SU-DHL-6 (cell line): ENCODE results near the gene MPZL1.

Source experiments
- H2AFZ ChIP-seq: fragments of 200-600 bp; sonication (generic); 2 replicates; pipeline ENCODE4 v1.6.1; 2014; ENCODE audit warnings: low read depth, mild to moderate bottlenecking, moderate library complexity, mixed read lengths, antibody characterized with exemption, low read length; ENCODE audit not compliant: severe bottlenecking
- H3F3A ChIP-seq: fragments of 200-600 bp; shearing (Covaris generic); 2 replicates; pipeline ENCODE4 v1.6.0; 2016; ENCODE audit warnings: antibody characterized with exemption, mild to moderate bottlenecking; ENCODE audit not compliant: insufficient read depth
- H3K27ac ChIP-seq: fragments of 200-600 bp; sonication (generic); 2 replicates; pipeline ENCODE4 v1.5.1; 2016; ENCODE audit warnings: low read depth, mild to moderate bottlenecking, low read length, moderate library complexity, mixed read lengths
- H3K27me3 ChIP-seq: fragments of 200-600 bp; sonication (generic), shearing (Covaris generic); 2 replicates; pipeline ENCODE4 v1.6.0; 2014; ENCODE audit warnings: mild to moderate bottlenecking, low read length
- H3K36me3 ChIP-seq: fragments of 200-600 bp; sonication (generic); 2 replicates; pipeline ENCODE4 v1.6.1; 2014; ENCODE audit warnings: mild to moderate bottlenecking, low read length, mixed read lengths
- H3K4me2 ChIP-seq: fragments of 300-600, 200-600 bp; shearing (Covaris generic), sonication (generic); 2 replicates; pipeline ENCODE4 v1.6.0; 2014; ENCODE audit warnings: low read length, low read depth, mild to moderate bottlenecking; ENCODE audit not compliant: poor library complexity, severe bottlenecking
- H3K4me3 ChIP-seq: fragments of 200-600 bp; sonication (generic); 2 replicates; pipeline ENCODE4 v1.5.1; 2014; ENCODE audit warnings: antibody characterized with exemption, low read length, mild to moderate bottlenecking, mixed read lengths; ENCODE audit not compliant: insufficient read depth, poor library complexity, severe bottlenecking
- H3K79me2 ChIP-seq: fragments of 200-600 bp; sonication (generic); 2 replicates; pipeline ENCODE4 v1.6.1; 2014; ENCODE audit warnings: mild to moderate bottlenecking, low read length, moderate library complexity; ENCODE audit not compliant: insufficient read depth
- H3K9ac ChIP-seq: fragments of 200-600 bp; sonication (generic); 2 replicates; pipeline ENCODE4 v1.7.0; 2014; ENCODE audit warnings: mild to moderate bottlenecking, low read length
- H3K9me2 ChIP-seq: fragments of 200-600 bp; sonication (generic); replicated peaks from 2 replicates; pipeline ENCODE4 v1.6.1; 2014; ENCODE audit warnings: low read length; ENCODE audit not compliant: insufficient read depth
- H3K9me3 ChIP-seq: fragments of 200-600 bp; sonication (generic); 2 replicates; pipeline ENCODE4 v1.6.1; 2014; ENCODE audit warnings: low read length, mixed read lengths; ENCODE audit not compliant: insufficient read depth
- H4K20me1 ChIP-seq: fragments of 200-600 bp; sonication (generic); 2 replicates; pipeline ENCODE4 v1.6.1; 2014; ENCODE audit warnings: low read depth, mild to moderate bottlenecking, antibody characterized with exemption, low read length, moderate library complexity, mixed read lengths
- CTCF ChIP-seq: fragments of 200-600 bp; sonication (generic); IDR thresholded peaks from one replicate; pipeline ENCODE4 v1.5.1; 2017; ENCODE audit warnings: antibody characterized with exemption, mild to moderate bottlenecking, low read length, moderate library complexity; ENCODE audit not compliant: insufficient read depth, poor library complexity, severe bottlenecking
- EZH2phosphoT487 ChIP-seq: fragments of 200-600 bp; sonication (generic), shearing (Covaris generic); conservative IDR thresholded peaks from 2 replicates; pipeline ENCODE4 v1.6.1; 2018; ENCODE audit warnings: mild to moderate bottlenecking, antibody characterized with exemption, low read length, moderate library complexity, mixed read lengths

Gene MPZL1

GRCh38 chr1:167781558-167781957 lies 59.8 kb downstream of the MPZL1 start:
- Histone ChIP-seq H3K9me2 (no peaks in the 10 kb centered on the region), H4K20me1 (no peaks in the 10 kb centered on the region), H3K4me2 (no peak overlapping the region), H3K27me3 (no peaks in the 10 kb centered on the region), H3K9ac (no peak overlapping the region), H3K9me3 (no peaks in the 10 kb centered on the region), H3K4me3 (no peak overlapping the region), H3K36me3 (no peaks in the 10 kb centered on the region), H2AFZ (no peak overlapping the region), H3K27ac (no peak overlapping the region), H3K79me2 (no peaks in the 10 kb centered on the region), H3F3A (no peaks in the 10 kb centered on the region)
- TF ChIP-seq CTCF (no peak), EZH2phosphoT487 (no peak)

GRCh38 chr1:167782946-167783345 lies 61.2 kb downstream of the MPZL1 start:
- no peaks in the 10 kb centered on the region for H3K79me2 ChIP-seq
- H3K9me3 ChIP-seq: no peaks in the 10 kb centered on the region
- H3K27ac ChIP-seq: no peak overlapping the region
- H3K27me3 ChIP-seq: no peaks in the 10 kb centered on the region
- H3K4me2 ChIP-seq: no peak overlapping the region
- no peaks in the 10 kb centered on the region for H4K20me1 ChIP-seq
- H3K9ac ChIP-seq: no peak overlapping the region
- no peaks in the 10 kb centered on the region for H3F3A ChIP-seq
- TF ChIP-seq CTCF (no peak), EZH2phosphoT487 (no peak)
- no peak overlapping the region for H3K4me3 ChIP-seq
- H3K9me2 ChIP-seq: no peaks in the 10 kb centered on the region
- H2AFZ ChIP-seq: no peak overlapping the region
- H3K36me3 ChIP-seq: no peaks in the 10 kb centered on the region

GRCh38 chr1:167784876-167785550 lies 63.2 kb downstream of the MPZL1 start:
- Histone ChIP-seq H3K27me3 (no peaks in the 10 kb centered on the region), H3F3A (no peaks in the 10 kb centered on the region), H2AFZ (no peak overlapping the region), H3K36me3 (no peaks in the 10 kb centered on the region), H3K9me2 (no peaks in the 10 kb centered on the region), H3K27ac (no peak overlapping the region), H4K20me1 (no peaks in the 10 kb centered on the region), H3K9me3 (no peaks in the 10 kb centered on the region), H3K4me3 (no peak overlapping the region), H3K4me2 (no peak overlapping the region), H3K9ac (no peak overlapping the region), H3K79me2 (no peaks in the 10 kb centered on the region)
- TF ChIP-seq CTCF: no peak
- TF ChIP-seq EZH2phosphoT487: no peak
